ENCODE results near the gene MT2A.
"Not testable (repeated sequence)": the region's sequence is repeated elsewhere in the genome, so short reads cannot be mapped to it uniquely, and the experiment has no call there.

- TF ChIP-seq, protein P1, sequence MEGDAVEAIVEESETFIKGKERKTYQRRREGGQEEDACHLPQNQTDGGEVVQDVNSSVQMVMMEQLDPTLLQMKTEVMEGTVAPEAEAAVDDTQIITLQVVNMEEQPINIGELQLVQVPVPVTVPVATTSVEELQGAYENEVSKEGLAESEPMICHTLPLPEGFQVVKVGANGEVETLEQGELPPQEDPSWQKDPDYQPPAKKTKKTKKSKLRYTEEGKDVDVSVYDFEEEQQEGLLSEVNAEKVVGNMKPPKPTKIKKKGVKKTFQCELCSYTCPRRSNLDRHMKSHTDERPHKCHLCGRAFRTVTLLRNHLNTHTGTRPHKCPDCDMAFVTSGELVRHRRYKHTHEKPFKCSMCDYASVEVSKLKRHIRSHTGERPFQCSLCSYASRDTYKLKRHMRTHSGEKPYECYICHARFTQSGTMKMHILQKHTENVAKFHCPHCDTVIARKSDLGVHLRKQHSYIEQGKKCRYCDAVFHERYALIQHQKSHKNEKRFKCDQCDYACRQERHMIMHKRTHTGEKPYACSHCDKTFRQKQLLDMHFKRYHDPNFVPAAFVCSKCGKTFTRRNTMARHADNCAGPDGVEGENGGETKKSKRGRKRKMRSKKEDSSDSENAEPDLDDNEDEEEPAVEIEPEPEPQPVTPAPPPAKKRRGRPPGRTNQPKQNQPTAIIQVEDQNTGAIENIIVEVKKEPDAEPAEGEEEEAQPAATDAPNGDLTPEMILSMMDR (conservative IDR thresholded peaks at IDR 0.05 in 1 of 2, IDR thresholded peaks at IDR 0.05 in 1 of 2; ENCODE audit: low read depth in 1 of 2, low read length in 2 of 2): not testable (repeated sequence)
- TF ChIP-seq EZH2 (IDR thresholded peaks at IDR 0.05; ENCODE audit: low read length, missing control alignments): not testable (repeated sequence)
These were observed 25.5 kb upstream of the MT2A start for GRCh38 chr16:56582911-56583310.
